GM12878 (cell line): Measurements from ENCODE around the gene C11orf91. TPM values are rescaled to one million over a fixed set of nuclear protein-coding genes. Genes with fewer than 3 reads are reported as not detected.
"Not testable (repeated sequence)": the region's sequence is repeated elsewhere in the genome, so short reads cannot be mapped to it uniquely, and the experiment has no call there.

Source experiments
- ATAC-seq: fragments of 200-7000 bp; cut with Tn5 transposase; 3 replicates; pipeline ENCODE4 v1.9.1; 2020; ENCODE audit warnings: mild to moderate bottlenecking, moderate library complexity
- BruUV-seq: library from RNA; stranded (reverse); fragments of 400-500 nt; replicated peaks from 2 replicates; lab custom pipeline; 2021; lab: Mats Ljungman, UMichigan
- CTCF ChIA-PET: fragments of 300-600 bp; sonication (Branson Sonifier 250); formaldehyde crosslinking; extraction: SDS; loops from one replicate; lab custom pipeline; 2021; ENCODE audit warnings: inconsistent platforms; lab: Yijun Ruan, JAX
- POLR2A ChIA-PET: fragments of 350-600 bp; formaldehyde crosslinking; extraction: SDS; loops from one replicate; lab custom pipeline; 2021; ENCODE audit warnings: inconsistent platforms; lab: Charles Lee
- RAD21 ChIA-PET: fragments of 300-600 bp; sonication (Branson Sonifier 250); formaldehyde crosslinking; loops from one replicate; lab custom pipeline; 2023; ENCODE audit warnings: antibody characterized with exemption; ENCODE audit not compliant: unreplicated experiment; lab: Charles Lee
- SMC1A ChIA-PET: fragments of 300-600 bp; sonication (Branson Sonifier 250); formaldehyde crosslinking; loops from one replicate; lab custom pipeline; 2023; ENCODE audit not compliant: unreplicated experiment, uncharacterized antibody; lab: Charles Lee
- DNase-seq: peaks from one replicate; pipeline ENCODE4 v3.0.0-alpha.2; 2011; ENCODE audit warnings: low read depth, low spot score
- FAIRE-seq: peaks from 3 replicates; lab custom pipeline; 2011; peaks lifted over from hg19 to GRCh38; lab: Jason Lieb, UNC
- H2AFZ ChIP-seq: 2 replicates; pipeline ENCODE4 v1.6.0; 2011; ENCODE audit warnings: low read depth, low read length, control low read depth; ENCODE audit not compliant: control insufficient read depth
- H3K27ac ChIP-seq: 2 replicates; pipeline ENCODE4 v1.5.1; 2011; ENCODE audit warnings: control low read depth; ENCODE audit not compliant: control insufficient read depth, insufficient read depth
- H3K27me3 ChIP-seq, 2 experiments: replicated peaks in 1 of 2; 2 replicates each; pipeline versions ENCODE4 v1.6.0 to v1.6.1; 2011; ENCODE audit warnings: low read length in 1 of 2; ENCODE audit not compliant: control insufficient read depth in 2 of 2, insufficient read depth in 2 of 2
- H3K36me3 ChIP-seq, 2 experiments: 2 replicates each; pipeline ENCODE4 v1.5.1; 2011; ENCODE audit warnings: low read length in 1 of 2; ENCODE audit not compliant: control insufficient read depth in 2 of 2, insufficient read depth in 2 of 2
- H3K4me1 ChIP-seq: 2 replicates; pipeline ENCODE4 v1.6.1; 2011; ENCODE audit warnings: mild to moderate bottlenecking, low read length, moderate library complexity, mixed read lengths; ENCODE audit not compliant: control insufficient read depth, insufficient read depth
- H3K4me2 ChIP-seq: 2 replicates; pipeline ENCODE4 v1.6.0; 2011; ENCODE audit warnings: control low read depth; ENCODE audit not compliant: control insufficient read depth, insufficient read depth
- H3K4me3 ChIP-seq: fragments of 200-600 bp; sonication (generic); 2 replicates; pipeline ENCODE4 v1.5.1; 2016
- H3K79me2 ChIP-seq: 2 replicates; pipeline ENCODE4 v1.6.0; 2011; ENCODE audit warnings: low read length; ENCODE audit not compliant: control insufficient read depth, insufficient read depth
- H3K9ac ChIP-seq: 2 replicates; pipeline ENCODE4 v1.8.0; 2011; ENCODE audit warnings: low read length, control low read depth, mixed read lengths; ENCODE audit not compliant: control insufficient read depth, insufficient read depth
- H3K9me3 ChIP-seq: replicated peaks from 3 replicates; pipeline ENCODE4 v1.5.1; 2011; ENCODE audit warnings: mild to moderate bottlenecking, low read length; ENCODE audit not compliant: control insufficient read depth, insufficient read depth
- H4K20me1 ChIP-seq: 2 replicates; pipeline ENCODE4 v1.6.0; 2011; ENCODE audit not compliant: control insufficient read depth, insufficient read depth
- ASH2L ChIP-seq: fragments of 300-600, 200-600 bp; sonication (generic); IDR thresholded peaks from 2 replicates; pipeline ENCODE4 v1.6.1; 2017; ENCODE audit warnings: low read depth, mild to moderate bottlenecking, borderline replicate concordance
- E2F4 ChIP-seq: IDR thresholded peaks from 2 replicates; pipeline ENCODE4 v1.6.1; 2012; ENCODE audit warnings: low read depth, low read length, improper control_type of control experiment
- NFXL1 ChIP-seq: fragments of 450-650 bp; IDR thresholded peaks from 2 replicates; pipeline ENCODE4 v1.6.1; 2017; ENCODE audit warnings: antibody characterized with exemption, mild to moderate bottlenecking, borderline replicate concordance
- POLR2AphosphoS5 ChIP-seq: IDR thresholded peaks from 2 replicates; pipeline ENCODE4 v1.6.1; 2011; ENCODE audit warnings: mild to moderate bottlenecking, low read length, inconsistent platforms
- WGBS: methylation state at CpG from one replicate; pipeline ENCODE4 v1.1.6; 2016; ENCODE audit warnings: low lambda C conversion rate; ENCODE audit not compliant: insufficient replicate concordance, insufficient coverage; ENCODE audit errors: missing lambda C conversion rate; 5-methylcytosine and 5-hydroxymethylcytosine counted together
- in situ Hi-C: fragments of 300-500 bp; cut with MboI; formaldehyde crosslinking; loops from 9 replicates; pipeline ENCODE4 v1.14.3; 2018; ENCODE audit warnings: mixed read lengths
- intact Hi-C: fragments of 100-400 bp; cut with micrococcal nuclease; formaldehyde crosslinking; loops from one replicate; pipeline ENCODE4 v1.14.2; 2022; ENCODE audit not compliant: unreplicated experiment
- polyA plus RNA-seq, 11 experiments: library from polyadenylated mRNA; depleted of rRNA in 4 of 11; unstranded in 6 of 11; stranded (reverse) in 5 of 11; fragments of >200 nt; fragmentation: Nextera tagmentation in 4 of 11; fragmentation: Illumina TruSeq in 1 of 11; extraction: Ambion mirVana in 4 of 11; extraction: Trizol in 1 of 11; gene quantifications; 1 replicate in 1 of 11; 2 replicates in 10 of 11; pipeline versions ENCODE4 v1.2.1 to v1.2.3, GENCODE V29; 2011 to 2016; ENCODE audit warnings: inconsistent platforms in 2 of 11, missing spikeins in 2 of 11, low read depth in 1 of 11
- total RNA-seq, 4 experiments: library from RNA; depleted of rRNA in 3 of 4; stranded (reverse); fragments of >200 nt in 3 of 4; fragmentation: Illumina TruSeq in 1 of 4; extraction: Trizol in 1 of 4; gene quantifications; 2 replicates each; pipeline versions ENCODE4 v1.2.1 to v1.2.3, GENCODE V29; 2013 to 2021

Gene C11orf91
- total and polyA plus RNA-seq, 10 of the 15 experiments (the other 5 are each of a cell fraction or from before 2014, with no cell fraction given), result not detected

GRCh38 chr11:33727539-33727938 lies 26.9 kb upstream of the C11orf91 start:
- intact Hi-C loops, in situ Hi-C loops, ATAC-seq, DNase-seq, FAIRE-seq, POLR2A ChIA-PET, BruUV-seq, H3K36me3 ChIP-seq, H3K4me2 ChIP-seq, H3K27me3 ChIP-seq, H3K9ac ChIP-seq, H3K4me3 ChIP-seq, H2AFZ ChIP-seq, H3K27ac ChIP-seq, H4K20me1 ChIP-seq, H3K9me3 ChIP-seq: not testable (repeated sequence)
- CTCF ChIA-PET, result interaction anchor here (0.6 to 1.9 kb wide), 4 partner anchors 10 to 562 kb away, joined by 3 to 5 read pairs (median 4); no protein-coding TSS in a partner anchor
- SMC1A ChIA-PET, result interaction anchor here (1.2 kb wide), 1 partner anchor 13 kb away, joined by 3 read pairs; no protein-coding TSS in a partner anchor
- peaks cover 27% of the 10 kb centered on the region for H3K4me1 ChIP-seq
- 0% methylated on average over 1 of the region's 1 CpG for WGBS
- RAD21 ChIA-PET, result interaction anchor here (0.8 to 1.4 kb wide), 2 partner anchors 8 to 15 kb away, joined by 3 read pairs; partner anchors contain the start of gene CD59
- peaks cover 58% of the 10 kb centered on the region for H3K79me2 ChIP-seq

GRCh38 chr11:33725496-33725895 lies 24.9 kb upstream of the C11orf91 start:
- POLR2A ChIA-PET, result interaction anchor here (1.9 kb wide), 1 partner anchor 24 kb away, joined by 6 read pairs; no protein-coding TSS in a partner anchor
- intact Hi-C loops (no loop called here), in situ Hi-C loops (no loop called here)
- Histone ChIP-seq H2AFZ (no peak overlapping the region), H4K20me1 (no peaks in the 10 kb centered on the region), H3K27ac (no peak overlapping the region), H3K4me2 (no peak overlapping the region), H3K36me3 (peaks cover 12 to 13% of the 10 kb centered on the region in 2 experiments; a peak in 3 of 4 replicates), H3K4me1 (peaks cover 24% of the 10 kb centered on the region), H3K27me3 (no peaks in the 10 kb centered on the region), H3K9ac (no peak overlapping the region), H3K4me3 (no peak overlapping the region), H3K9me3 (no peaks in the 10 kb centered on the region), H3K79me2 (peaks cover 44% of the 10 kb centered on the region)
- CTCF ChIA-PET, result interaction anchor here (1.6 to 4.2 kb wide), 4 partner anchors 9 to 82 kb away, joined by 4 to 32 read pairs (median 8); no protein-coding TSS in a partner anchor
- DNase-seq (no peak), ATAC-seq (no peak), FAIRE-seq (no peak)
- BruUV-seq, result no TSS peak
- RAD21 ChIA-PET, result interaction anchor here (2.3 to 2.4 kb wide), 2 partner anchors 11 to 17 kb away, joined by 12 to 21 read pairs; partner anchors contain the start of gene CD59
- TF ChIP-seq POLR2AphosphoS5, result no peak
- TF ChIP-seq ASH2L, result no peak
- TF ChIP-seq NFXL1, result no peak
- no peak for TF ChIP-seq E2F4
- WGBS, result 88% methylated on average over 5 of the region's 5 CpGs
- SMC1A ChIA-PET, result interaction anchor here (0.7 to 1.2 kb wide), 5 partner anchors 9 to 77 kb away, joined by 3 read pairs; no protein-coding TSS in a partner anchor
